IMR-90 (cell line): ENCODE measurements around the gene PLCL1.

Source experiments
- CEBPB ChIP-seq: IDR thresholded peaks from 2 replicates; pipeline ENCODE4 v1.6.1; 2012; ENCODE audit warnings: low read depth, low read length, improper control_type of control experiment
- MXI1 ChIP-seq: IDR thresholded peaks from 2 replicates; pipeline ENCODE4 v1.6.1; 2012; ENCODE audit warnings: low read depth, mild to moderate bottlenecking, low read length, moderate library complexity, borderline replicate concordance
- SMC3 ChIP-seq: fragments of 150-350 bp; IDR thresholded peaks from 2 replicates; pipeline ENCODE4 v1.6.1; 2016; ENCODE audit warnings: low read depth, mild to moderate bottlenecking, antibody characterized with exemption, low read length, moderate library complexity
- TF ChIP-seq, protein P1 (sequence below): conservative IDR thresholded peaks from 2 replicates; pipeline ENCODE4 v1.5.1; 2012; ENCODE audit warnings: mild to moderate bottlenecking, low read depth, low read length, improper control_type of control experiment

DNA sequence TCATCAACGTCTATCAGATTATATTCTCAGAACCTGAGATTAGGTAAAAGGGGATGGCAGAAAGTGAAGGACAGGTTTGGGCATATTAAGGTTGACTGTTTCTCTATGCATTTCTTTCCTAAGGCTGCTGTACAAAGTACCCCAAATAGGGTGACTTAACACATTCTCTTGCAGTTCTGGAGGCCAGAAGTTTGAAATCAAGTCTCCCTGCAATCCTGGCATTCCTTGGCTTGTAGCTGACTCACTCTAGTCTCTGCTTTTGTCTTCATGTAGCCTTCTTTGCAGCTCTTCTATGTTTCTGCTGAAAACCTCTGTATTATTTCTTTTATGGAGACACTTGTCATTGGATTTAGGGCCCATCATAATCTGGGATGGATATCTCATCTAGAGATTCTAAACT, 364.3 kb downstream of the PLCL1 start:
- TF ChIP-seq, protein P1, sequence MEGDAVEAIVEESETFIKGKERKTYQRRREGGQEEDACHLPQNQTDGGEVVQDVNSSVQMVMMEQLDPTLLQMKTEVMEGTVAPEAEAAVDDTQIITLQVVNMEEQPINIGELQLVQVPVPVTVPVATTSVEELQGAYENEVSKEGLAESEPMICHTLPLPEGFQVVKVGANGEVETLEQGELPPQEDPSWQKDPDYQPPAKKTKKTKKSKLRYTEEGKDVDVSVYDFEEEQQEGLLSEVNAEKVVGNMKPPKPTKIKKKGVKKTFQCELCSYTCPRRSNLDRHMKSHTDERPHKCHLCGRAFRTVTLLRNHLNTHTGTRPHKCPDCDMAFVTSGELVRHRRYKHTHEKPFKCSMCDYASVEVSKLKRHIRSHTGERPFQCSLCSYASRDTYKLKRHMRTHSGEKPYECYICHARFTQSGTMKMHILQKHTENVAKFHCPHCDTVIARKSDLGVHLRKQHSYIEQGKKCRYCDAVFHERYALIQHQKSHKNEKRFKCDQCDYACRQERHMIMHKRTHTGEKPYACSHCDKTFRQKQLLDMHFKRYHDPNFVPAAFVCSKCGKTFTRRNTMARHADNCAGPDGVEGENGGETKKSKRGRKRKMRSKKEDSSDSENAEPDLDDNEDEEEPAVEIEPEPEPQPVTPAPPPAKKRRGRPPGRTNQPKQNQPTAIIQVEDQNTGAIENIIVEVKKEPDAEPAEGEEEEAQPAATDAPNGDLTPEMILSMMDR, result no peak
- TF ChIP-seq CEBPB, result no peak
- TF ChIP-seq MXI1, result no peak
- no peak for TF ChIP-seq SMC3
